K562 (cell line): ENCODE data around the gene RALB. TPM values are rescaled to one million over a fixed set of nuclear protein-coding genes. Genes with fewer than 3 reads are reported as not detected.

ENCODE experiments used
- ATF7 ChIP-seq: fragments of 450-650 bp; IDR thresholded peaks from 2 replicates; pipeline ENCODE4 v1.7.1; 2014; ENCODE audit warnings: mild to moderate bottlenecking, moderate library complexity
- EGR1 ChIP-seq: fragments of 450-650 bp; conservative IDR thresholded peaks from 2 replicates; pipeline ENCODE4 v1.6.1; 2017; ENCODE audit warnings: mild to moderate bottlenecking
- ETV6 ChIP-seq, 3 experiments: fragments of 150-350 bp in 1 of 3; sonication (generic) in 1 of 3; formaldehyde crosslinking in 1 of 3; IDR thresholded peaks; 2 replicates each; pipeline versions ENCODE4 v1.6.1 to v1.8.0; 2014 to 2022; ENCODE audit warnings: borderline replicate concordance in 2 of 3, low read depth in 2 of 3, antibody characterized with exemption in 1 of 3, low read length in 1 of 3, mild to moderate bottlenecking in 1 of 3, missing genetic modification reagents in 1 of 3
- LCOR ChIP-seq: sonication (generic); formaldehyde crosslinking; IDR thresholded peaks from 2 replicates; pipeline ENCODE4 v1.8.0; 2022; ENCODE audit warnings: mild to moderate bottlenecking, missing genetic modification reagents
- NCOA1 ChIP-seq: fragments of 450-650 bp; IDR thresholded peaks from 2 replicates; pipeline ENCODE4 v1.6.1; 2016; ENCODE audit warnings: low read depth
- SMAD4 ChIP-seq: fragments of 250-450 bp; sonication (Bioruptor Pico); conservative IDR thresholded peaks from 2 replicates; pipeline ENCODE4 v1.8.0; 2021; ENCODE audit warnings: inconsistent platforms, mild to moderate bottlenecking, moderate library complexity
- ZBTB5 ChIP-seq: fragments of 450-650 bp; IDR thresholded peaks from 2 replicates; pipeline ENCODE4 v1.6.1; 2017; ENCODE audit warnings: antibody characterized with exemption
- ZBTB9 ChIP-seq: fragments of 450-650 bp; formaldehyde crosslinking; IDR thresholded peaks from 2 replicates; pipeline ENCODE4 v1.4.0; 2020; ENCODE audit warnings: mild to moderate bottlenecking, moderate library complexity
- ZNF253 ChIP-seq: fragments of 250-450 bp; sonication (Bioruptor Pico); conservative IDR thresholded peaks from 2 replicates; pipeline ENCODE4 v1.6.1; 2021; ENCODE audit warnings: mild to moderate bottlenecking
- ZNF589 ChIP-seq: fragments of 200-800 bp; sonication (Bioruptor generic); IDR thresholded peaks from 2 replicates; pipeline ENCODE4 v1.6.1; 2016; ENCODE audit warnings: low read depth, missing genetic modification characterization, missing compliant biosample characterization
- ZNF695 ChIP-seq: fragments of 450-650 bp; formaldehyde crosslinking; IDR thresholded peaks from 2 replicates; pipeline ENCODE4 v1.4.0; 2020; ENCODE audit warnings: mild to moderate bottlenecking, moderate library complexity
- ZNF75A ChIP-seq: fragments of 450-650 bp; formaldehyde crosslinking; IDR thresholded peaks from 2 replicates; pipeline ENCODE4 v1.4.0; 2020; ENCODE audit warnings: mild to moderate bottlenecking
- polyA plus RNA-seq, 8 experiments: library from polyadenylated mRNA; depleted of rRNA in 4 of 8; stranded (reverse) in 5 of 8; unstranded in 3 of 8; fragments of >200 nt; fragmentation: Nextera tagmentation in 2 of 8; fragmentation: Illumina TruSeq in 1 of 8; extraction: Ambion mirVana in 2 of 8; extraction: Trizol in 1 of 8; gene quantifications; 2 replicates each; pipeline versions ENCODE4 v1.2.1 to v1.2.3, GENCODE V29; 2011 to 2014; ENCODE audit warnings: inconsistent platforms in 1 of 8, missing spikeins in 1 of 8
- total RNA-seq, 7 experiments: library from RNA; depleted of rRNA in 6 of 7; stranded (reverse); fragments of >200 nt in 6 of 7; fragmentation: Illumina TruSeq in 2 of 7; extraction: Trizol in 2 of 7; gene quantifications; 2 replicates each; pipeline versions ENCODE4 v1.2.1 to v1.2.3, GENCODE V29; 2011 to 2021; ENCODE audit warnings: low replicate concordance in 1 of 7
- TF ChIP-seq, protein P1 (sequence below): fragments of 250-450 bp; sonication (Bioruptor Pico); IDR thresholded peaks from 2 replicates; pipeline ENCODE4 v1.8.0; 2021; ENCODE audit warnings: mild to moderate bottlenecking, moderate library complexity
- TF ChIP-seq, protein P2 (sequence below), 2 experiments: fragments of 450-650 bp in 1 of 2; sonication (generic) in 1 of 2; formaldehyde crosslinking in 1 of 2; IDR thresholded peaks in 1 of 2; conservative IDR thresholded peaks in 1 of 2; 2 replicates each; pipeline versions ENCODE4 v1.6.1 to v1.8.1; 2016 to 2023; ENCODE audit warnings: mild to moderate bottlenecking in 2 of 2, moderate library complexity in 2 of 2, inconsistent platforms in 1 of 2, missing genetic modification reagents in 1 of 2
- TF ChIP-seq, protein P3 (sequence below): fragments of 450-650 bp; IDR thresholded peaks from 2 replicates; pipeline ENCODE4 v1.6.1; 2016; ENCODE audit warnings: mild to moderate bottlenecking

The RALB gene
- total and polyA plus RNA-seq, 9 of the 15 experiments (the other 6 are each of a cell fraction or from before 2014, with no cell fraction given) = 14.8 to 65.6 (median 38.4) TPM

GRCh38 chr2:120253021-120253882, 600 bp downstream of the RALB start (continued):
- TF ChIP-seq EGR1 (peak; percentile 65), ZBTB5 (no peak), ZNF75A (CRISPR knock-in tag) (no peak), ZBTB9 (CRISPR knock-in tag) (no peak), LCOR (no peak), ZNF589 (CRISPR knock-in tag) (no peak), ZNF253 (CRISPR knock-in tag) (no peak), SMAD4 (CRISPR knock-in tag) (peak; percentile 58; the same call in 1 of the 2 replicates), ATF7 (0 out of 2 replicates have a peak, but pooled peaks have one; percentile 30), NCOA1 (no peak), ZNF695 (CRISPR knock-in tag) (no peak), ETV6 (IDR thresholded peaks at IDR 0.05; ENCODE audit: borderline replicate concordance in 1 of 2, low read depth in 2 of 2, low read length in 1 of 2) (peak; percentile 93 to 97; a peak in 3 of 4 replicates), ETV6 (CRISPR knock-in tag; IDR thresholded peaks at IDR 0.05; ENCODE audit: borderline replicate concordance) (no peak)
- TF ChIP-seq, protein P1, sequence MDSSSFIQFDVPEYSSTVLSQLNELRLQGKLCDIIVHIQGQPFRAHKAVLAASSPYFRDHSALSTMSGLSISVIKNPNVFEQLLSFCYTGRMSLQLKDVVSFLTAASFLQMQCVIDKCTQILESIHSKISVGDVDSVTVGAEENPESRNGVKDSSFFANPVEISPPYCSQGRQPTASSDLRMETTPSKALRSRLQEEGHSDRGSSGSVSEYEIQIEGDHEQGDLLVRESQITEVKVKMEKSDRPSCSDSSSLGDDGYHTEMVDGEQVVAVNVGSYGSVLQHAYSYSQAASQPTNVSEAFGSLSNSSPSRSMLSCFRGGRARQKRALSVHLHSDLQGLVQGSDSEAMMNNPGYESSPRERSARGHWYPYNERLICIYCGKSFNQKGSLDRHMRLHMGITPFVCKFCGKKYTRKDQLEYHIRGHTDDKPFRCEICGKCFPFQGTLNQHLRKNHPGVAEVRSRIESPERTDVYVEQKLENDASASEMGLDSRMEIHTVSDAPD (CRISPR knock-in tag) = no peak
- TF ChIP-seq, protein P2, sequence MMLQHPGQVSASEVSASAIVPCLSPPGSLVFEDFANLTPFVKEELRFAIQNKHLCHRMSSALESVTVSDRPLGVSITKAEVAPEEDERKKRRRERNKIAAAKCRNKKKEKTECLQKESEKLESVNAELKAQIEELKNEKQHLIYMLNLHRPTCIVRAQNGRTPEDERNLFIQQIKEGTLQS (IDR thresholded peaks at IDR 0.05) = peak; percentile 74
- TF ChIP-seq, protein P2 (CRISPR knock-in tag; conservative IDR thresholded peaks at IDR 0.05) = no peak
- TF ChIP-seq, protein P3, sequence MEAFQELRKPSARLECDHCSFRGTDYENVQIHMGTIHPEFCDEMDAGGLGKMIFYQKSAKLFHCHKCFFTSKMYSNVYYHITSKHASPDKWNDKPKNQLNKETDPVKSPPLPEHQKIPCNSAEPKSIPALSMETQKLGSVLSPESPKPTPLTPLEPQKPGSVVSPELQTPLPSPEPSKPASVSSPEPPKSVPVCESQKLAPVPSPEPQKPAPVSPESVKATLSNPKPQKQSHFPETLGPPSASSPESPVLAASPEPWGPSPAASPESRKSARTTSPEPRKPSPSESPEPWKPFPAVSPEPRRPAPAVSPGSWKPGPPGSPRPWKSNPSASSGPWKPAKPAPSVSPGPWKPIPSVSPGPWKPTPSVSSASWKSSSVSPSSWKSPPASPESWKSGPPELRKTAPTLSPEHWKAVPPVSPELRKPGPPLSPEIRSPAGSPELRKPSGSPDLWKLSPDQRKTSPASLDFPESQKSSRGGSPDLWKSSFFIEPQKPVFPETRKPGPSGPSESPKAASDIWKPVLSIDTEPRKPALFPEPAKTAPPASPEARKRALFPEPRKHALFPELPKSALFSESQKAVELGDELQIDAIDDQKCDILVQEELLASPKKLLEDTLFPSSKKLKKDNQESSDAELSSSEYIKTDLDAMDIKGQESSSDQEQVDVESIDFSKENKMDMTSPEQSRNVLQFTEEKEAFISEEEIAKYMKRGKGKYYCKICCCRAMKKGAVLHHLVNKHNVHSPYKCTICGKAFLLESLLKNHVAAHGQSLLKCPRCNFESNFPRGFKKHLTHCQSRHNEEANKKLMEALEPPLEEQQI = no peak
